Right ventricle myocardium inferior (tissue), 1 donor: ENCODE measurements around the gene NGEF. TPM values are rescaled to one million over a fixed set of nuclear protein-coding genes. Genes with fewer than 3 reads are reported as not detected.

Source experiments
- ATAC-seq: fragments of 200-7000 bp; cut with Tn5 transposase; one replicate; pipeline ENCODE4 v1.9.1; 2020; ENCODE audit warnings: mild to moderate bottlenecking, moderate library complexity
- DNase-seq: peaks from one replicate; pipeline ENCODE4 v3.0.0; 2021; ENCODE audit errors: missing footprints
- intact Hi-C: fragments of 100-400 bp; cut with DNase I; formaldehyde crosslinking; loops from one replicate; pipeline ENCODE4 v1.11.0; 2022
- total RNA-seq: library from RNA; stranded (reverse); fragmentation: NEBNext Ultra II Directional; extraction: Animal tissue kit (Norgen Biotek cat#: 25700); gene quantifications from one replicate; pipeline ENCODE4 v1.2.1, GENCODE V29; 2021
- donor health status: DM: no; HTN: yes; CAD: no; lungs with severe emphysema.

NGEF gene
- total RNA-seq, 1 donor from 2014 or later: 0.51 TPM

DNA sequence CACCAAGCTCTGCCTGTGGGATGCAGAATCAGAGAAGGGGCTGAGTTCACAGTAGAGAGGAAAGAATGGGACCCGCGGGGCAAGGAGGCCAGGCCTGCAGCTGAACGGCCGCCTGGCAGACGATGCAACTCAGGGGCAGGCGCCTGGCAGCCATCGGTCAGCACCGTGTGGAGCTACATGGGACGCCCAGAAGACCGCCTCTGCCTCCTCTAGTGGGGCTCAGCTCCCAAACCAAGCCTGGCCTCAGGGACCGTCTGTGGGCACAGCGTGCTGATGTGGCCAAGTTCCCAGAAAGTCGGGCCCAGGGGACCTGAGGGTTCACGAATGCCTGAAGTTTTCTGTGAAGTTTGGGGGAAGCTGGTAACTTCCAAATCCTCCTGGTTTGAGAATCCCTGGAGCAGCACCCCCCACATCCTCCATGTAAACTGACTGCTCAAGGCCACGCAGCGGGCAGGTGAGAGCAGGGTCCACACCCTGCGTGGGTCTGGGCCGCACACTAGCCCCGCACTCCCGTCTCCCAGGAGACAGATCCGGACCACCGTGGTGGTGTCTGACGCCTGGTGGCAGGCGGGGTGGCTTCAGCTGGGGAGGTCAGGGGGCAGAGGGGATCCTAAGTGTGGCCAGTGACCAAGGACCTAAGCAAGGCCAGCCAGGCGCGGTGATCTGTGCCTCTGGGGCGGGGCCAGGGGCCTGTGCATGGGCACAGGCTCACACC lies 128.3 kb downstream of the NGEF start:
- intact Hi-C loops: no loop called here
- DNase-seq (peak; percentile 67), ATAC-seq (no peak)

DNA sequence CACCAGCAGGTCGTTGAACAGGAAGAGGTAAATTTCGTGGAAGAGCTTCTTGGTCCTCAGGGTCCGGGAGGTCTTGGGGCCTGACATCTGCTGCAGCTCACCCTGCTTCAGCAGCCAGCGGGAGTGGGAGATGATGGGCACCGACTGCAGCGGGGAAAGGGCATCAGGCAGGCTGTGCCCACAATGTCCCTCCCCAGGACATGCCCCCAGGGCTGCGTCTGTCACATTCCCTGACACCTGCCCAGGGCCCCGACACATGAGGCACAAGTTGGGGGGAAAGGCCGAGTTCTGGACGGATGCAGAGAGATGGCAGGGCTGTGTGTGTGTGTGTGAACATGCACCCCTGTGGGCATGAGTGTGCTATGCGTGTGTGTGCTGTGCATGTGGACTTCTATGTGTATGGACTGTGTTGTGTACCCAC lies 129.0 kb downstream of the NGEF start:
- DNase-seq: peak; percentile 59
- peak; percentile 10 for ATAC-seq
- intact Hi-C loops: no loop called here

DNA sequence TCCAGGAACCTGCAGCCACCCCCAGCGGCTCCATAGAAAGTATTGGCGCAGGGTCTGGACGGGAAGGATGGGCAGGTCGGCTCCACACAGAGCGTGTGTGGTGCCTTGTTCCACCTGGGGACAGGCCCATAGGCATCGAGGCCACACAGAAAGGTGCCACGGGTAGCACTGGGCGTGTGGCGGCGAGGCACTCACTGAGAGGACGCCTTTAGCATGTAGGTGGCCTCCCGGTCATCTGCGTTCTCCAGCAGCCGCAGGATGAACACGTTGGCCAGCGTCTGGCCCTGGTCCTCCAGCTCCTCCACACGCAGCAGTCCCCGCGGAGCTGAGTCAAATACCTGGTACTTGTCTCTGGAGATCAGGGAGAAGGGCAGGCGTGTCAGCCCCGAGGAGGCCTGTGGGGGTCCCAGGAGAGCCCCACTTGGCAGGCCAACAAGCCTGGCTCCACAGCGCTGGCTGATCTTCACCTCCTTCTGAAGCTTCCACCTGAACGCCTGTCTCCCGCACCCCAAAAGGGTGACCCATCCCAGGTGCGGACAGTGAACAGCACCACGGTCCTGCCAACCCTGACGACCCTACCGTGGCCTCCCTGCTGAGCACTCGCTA lies 129.8 kb downstream of the NGEF start:
- intact Hi-C loops: no loop called here
- ATAC-seq (no peak), DNase-seq (peak; percentile 41)

DNA sequence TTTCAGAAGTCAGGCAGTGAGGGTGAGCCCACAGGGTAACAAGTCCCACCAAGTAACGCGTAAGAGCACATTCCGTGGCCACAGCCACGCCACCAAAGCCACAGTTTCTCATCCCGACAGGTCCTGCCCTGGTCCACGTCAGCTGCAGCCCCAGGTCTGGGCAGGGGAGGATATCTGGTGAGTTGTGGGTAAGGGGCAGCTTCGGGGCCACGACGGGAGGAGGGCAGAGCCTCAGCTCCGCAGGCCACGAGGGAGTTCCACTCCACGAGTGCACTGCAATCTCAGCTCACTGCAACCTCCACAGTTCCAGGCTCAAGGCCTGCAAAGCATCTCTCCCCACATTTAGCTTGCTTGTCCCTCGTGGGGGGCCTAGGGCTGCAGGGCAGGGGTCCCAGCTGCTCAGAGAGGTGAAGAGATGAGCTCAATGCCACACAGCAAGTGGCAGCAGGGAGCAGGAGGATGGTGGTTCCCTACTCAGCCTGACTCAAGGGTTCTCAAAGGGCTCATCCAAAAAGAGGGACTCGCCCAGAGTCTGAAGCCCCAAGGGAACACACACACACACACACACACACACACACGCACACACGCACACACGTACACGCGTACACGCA lies 130.4 kb downstream of the NGEF start:
- ATAC-seq (no peak), DNase-seq (peak; percentile 34)
- intact Hi-C loops: no loop called here

DNA sequence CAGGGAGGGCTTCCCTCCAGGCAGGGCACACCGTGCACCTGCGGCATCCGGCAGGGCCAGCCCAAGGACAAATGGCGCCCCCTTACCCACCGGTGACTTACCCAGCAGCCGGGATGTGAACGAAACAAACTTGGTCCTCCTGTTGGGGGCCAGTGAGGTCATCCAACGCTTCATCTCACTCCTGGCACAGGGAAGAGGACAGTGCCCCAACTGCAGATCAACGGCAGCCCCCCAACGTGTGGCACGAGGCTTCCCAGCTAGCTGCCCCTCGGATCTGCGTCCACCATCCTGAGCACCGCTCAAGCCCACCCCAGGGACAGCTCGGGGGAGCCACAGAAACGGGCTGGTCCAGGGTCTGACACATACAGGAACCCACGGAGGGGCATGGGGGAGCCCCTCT lies 131.0 kb downstream of the NGEF start:
- ATAC-seq: no peak
- intact Hi-C loops: no loop called here
- peak; percentile 25 for DNase-seq

DNA sequence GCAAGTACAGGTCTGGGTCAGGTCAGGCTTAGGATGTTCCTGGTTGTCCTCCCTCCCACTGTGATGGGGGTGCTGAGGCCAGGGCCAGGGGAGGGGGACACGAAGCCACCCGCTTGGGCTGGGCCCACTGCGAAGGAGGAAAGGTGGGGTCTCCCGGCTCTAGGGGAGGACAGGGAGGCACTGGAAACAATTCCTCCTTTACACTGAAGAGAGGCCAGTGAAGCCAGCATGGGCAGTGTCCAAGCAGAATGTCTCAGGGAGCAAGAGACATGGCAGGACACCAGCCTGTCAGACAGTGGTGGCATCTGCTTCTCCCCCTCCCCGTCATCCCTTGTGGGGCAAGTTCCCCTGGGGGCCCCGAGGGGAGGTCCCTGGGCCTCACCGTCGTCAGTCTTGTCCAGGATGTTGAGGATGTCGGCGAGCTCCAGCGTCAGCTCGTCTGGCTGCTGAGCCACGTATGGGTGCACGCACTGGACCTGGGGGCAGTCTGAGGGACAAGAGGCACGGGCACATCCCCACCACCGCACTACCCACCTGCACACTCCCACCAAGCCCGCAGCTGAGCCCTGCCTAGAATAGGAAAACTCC lies 132.2 kb downstream of the NGEF start:
- intact Hi-C loops: no loop called here

DNA sequence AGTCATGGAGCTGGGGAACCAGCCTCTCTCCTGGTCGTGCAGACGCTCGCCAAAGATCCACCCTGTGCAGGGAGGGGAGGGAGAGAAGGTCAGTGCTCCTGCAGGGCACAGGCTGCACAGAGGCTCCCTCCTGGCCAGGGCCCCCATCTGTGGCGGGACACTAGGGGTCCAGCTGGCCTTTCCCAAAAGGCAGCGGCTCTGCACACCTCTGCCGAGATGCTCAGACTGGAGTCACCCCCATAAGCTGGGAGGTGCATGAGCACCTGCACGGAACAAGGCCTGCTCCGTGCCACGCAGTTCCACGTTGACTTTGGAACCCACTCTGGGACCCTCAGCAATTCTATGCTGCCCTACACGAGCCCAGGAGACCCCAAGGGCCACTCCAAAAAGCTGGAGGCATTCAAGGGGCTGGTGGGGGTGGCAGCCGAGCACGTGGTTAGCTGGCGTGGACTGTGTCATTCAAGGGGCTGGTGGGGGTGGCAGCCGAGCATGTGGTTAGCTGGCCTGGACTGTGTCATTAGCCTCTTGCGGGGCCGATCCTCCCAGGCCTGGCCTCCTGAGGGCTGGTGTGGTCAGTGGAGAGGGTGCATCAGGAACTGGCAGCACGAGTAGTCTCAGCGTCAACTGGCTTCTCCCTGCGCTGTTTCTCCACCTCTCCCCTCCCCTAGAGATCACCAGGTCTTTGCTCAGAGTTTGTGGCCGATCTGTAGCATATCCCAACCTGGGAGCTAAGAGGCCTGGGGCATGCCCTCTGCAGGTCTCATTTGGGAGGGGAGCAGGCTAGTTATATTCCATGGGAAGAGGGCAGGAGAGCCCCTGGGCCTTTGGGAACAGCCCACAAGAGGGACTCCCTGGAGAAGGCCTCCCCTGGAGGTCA lies 133.2 kb downstream of the NGEF start:
- ATAC-seq (no peak), DNase-seq (peak; percentile 48)
- intact Hi-C loops: no loop called here

More for the DNA sequence above, 132.2 kb downstream of the NGEF start:
- DNase-seq: peak; percentile 49
- no peak for ATAC-seq

DNA sequence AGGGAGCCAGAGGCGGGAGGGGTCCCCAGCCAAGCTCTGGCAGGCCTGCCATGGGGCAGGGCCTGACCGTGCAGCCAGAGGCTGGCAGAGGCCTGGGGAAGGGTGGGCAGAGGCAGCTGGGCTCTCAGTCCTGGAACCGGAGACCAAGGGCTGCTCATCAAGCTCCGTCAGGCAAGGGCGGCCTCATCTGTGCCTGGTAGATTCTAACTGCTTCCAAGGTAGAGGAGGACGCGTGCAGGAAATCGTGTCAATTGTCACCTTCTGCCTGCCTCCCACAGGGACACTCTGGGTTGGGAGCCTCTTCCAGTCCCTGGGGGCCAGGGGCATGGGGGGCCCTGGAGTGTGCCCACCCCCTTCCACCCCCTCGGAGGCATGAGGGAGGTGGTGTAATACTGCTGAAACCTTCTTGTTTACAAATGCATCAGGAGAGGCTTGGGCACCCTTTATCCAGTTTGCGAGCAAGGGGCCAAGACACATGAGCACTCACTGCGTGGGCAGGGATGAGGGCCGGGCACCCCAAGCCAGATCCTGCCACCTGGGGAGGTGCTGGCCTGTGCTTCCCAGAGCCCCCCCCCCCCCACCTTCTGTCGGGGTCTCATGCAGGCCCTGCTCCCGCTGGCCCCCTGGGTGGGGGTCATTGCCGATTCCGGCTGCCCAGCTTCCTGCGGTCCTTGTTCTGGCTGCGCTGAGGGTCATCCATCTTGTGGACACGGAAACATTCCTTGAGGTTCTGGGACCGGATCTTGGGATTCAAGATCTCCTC lies 134.0 kb downstream of the NGEF start:
- DNase-seq (peak; percentile 62), ATAC-seq (no peak)
- intact Hi-C loops: no loop called here

DNA sequence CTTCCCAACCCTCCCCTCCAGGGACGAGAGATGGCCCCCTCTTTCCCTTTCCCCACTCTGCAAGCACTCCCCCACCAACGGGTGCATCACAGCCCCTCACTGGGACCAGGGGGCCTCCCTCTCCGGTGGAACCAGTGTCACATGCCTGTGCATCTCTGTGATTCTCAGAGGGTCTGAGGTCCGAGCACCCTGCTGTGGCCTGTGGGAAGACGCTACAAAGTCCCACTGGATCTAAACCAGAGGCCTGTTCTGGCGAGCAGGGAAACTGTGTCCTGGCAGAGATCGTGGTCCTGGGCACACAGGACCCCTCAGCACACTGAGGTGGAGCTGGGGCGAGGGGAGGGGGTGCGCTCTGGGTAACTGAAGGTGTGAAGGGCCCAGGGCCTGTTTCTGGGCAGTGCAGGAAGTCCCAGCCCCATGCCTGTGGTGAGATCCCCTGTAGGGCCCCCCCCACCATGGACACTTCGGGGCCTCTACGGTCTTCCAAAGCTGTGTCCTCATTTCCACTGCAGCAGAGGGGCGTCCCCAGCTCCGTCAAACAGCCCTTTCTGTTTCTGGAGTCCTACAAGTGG lies 135.0 kb downstream of the NGEF start:
- intact Hi-C loops: no loop called here
- ATAC-seq: no peak
- DNase-seq: peak; percentile 41

DNA sequence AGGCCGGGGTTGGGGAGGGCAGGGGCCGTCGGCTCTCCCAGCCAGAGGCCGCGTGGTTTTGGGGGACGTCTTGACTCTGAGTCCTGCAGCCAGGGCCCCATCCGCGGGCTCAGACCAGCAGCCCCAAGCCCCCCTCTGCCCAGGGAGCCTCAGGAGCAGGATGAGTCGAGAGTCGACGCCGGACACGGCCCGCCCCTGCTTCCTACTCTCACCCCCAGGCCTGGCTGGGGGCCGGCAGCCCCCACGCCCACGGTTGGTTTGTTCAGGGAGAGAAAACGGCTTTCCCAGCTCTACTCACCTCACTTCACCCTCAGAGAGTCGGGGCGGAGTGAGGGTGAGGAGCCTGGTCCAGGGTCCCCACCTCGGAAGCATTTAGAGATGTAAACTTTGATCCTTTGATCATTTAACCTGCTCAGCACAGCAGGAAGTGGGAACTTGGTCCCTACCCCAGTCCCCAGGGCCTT lies 136.0 kb downstream of the NGEF start:
- ATAC-seq: no peak
- intact Hi-C loops: no loop called here
- DNase-seq: peak; percentile 58

DNA sequence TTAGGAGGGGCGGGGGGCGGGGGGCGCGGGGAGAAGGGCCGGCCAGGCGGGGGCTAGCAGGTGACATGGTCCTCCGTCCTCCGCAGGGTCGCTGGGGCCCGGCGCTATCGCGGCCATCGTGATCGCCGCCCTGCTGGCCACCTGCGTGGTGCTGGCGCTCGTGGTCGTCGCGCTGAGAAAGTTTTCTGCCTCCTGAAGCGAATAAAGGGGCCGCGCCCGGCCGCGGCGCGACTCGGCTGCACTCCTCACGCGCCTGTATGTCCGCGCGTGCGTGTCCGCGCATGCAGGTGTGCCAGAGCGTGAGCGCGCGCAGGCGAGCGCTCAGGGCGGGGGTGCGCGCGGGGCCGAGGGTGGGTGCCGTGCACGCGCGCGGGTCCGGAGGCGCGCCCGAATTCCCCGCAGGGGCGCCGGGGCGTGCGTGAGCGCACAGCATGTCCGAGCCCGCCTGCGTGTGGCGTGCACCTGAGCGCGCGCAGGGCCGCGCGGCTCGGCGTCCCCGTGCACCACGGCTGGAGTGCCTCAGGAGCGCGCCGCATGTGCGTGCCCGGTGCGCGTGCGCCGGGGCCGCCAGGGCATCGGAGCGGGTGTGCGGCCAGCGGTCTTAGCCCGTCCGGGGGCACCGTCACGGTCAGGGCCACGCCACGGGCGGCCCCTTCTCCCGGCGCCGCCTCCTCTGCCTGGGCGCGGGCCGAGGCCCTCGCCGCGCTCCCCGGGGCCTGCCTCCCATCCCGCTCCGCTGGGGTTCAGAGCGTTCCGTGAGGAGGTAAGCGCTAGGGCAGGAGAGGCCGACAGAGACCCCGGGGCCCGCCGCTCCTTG lies 136.7 kb downstream of the NGEF start:
- intact Hi-C loops: no loop called here
- ATAC-seq (no peak), DNase-seq (peak; percentile 45)

DNA sequence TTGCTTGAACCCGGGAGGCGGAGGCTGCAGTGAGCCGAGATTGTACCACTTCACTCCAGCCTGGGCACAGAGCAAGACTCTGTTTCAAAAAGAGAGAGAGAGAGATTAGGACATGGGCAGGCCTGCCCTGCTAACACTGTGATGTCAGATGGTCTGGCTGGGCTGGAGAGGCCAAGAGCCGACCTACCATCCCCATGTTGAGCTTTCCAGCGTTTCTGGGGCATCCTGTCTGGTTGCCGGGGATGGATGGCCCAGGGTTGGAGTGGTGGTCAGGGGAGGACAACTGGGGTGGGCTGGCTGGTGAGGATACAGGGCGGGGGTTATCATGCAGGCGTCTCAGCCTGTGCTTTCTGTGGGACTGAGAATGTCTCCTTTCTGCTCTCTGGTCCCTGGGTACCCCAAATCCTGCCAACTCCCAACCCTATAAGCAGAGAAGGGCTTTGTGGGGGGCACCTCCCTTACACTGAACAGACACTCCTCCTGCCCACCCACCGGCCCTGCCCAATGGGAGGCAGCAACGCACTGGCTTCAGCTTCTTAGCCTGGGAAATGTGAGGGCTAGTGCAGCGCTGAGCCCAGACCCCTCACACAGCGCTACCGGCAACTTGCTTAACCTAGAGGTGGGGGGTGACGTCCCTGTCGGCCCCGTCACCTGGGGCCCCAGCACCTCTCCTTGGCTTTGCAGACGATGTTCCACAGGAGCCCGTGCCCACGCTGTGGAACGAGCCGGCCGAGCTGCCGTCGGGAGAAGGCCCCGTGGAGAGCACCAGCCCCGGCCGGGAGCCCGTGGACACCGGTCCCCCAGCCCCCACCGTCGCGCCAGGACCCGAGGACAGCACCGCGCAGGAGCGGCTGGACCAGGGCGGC lies 137.6 kb downstream of the NGEF start:
- DNase-seq (peak; percentile 60), ATAC-seq (no peak)
- intact Hi-C loops: no loop called here

DNA sequence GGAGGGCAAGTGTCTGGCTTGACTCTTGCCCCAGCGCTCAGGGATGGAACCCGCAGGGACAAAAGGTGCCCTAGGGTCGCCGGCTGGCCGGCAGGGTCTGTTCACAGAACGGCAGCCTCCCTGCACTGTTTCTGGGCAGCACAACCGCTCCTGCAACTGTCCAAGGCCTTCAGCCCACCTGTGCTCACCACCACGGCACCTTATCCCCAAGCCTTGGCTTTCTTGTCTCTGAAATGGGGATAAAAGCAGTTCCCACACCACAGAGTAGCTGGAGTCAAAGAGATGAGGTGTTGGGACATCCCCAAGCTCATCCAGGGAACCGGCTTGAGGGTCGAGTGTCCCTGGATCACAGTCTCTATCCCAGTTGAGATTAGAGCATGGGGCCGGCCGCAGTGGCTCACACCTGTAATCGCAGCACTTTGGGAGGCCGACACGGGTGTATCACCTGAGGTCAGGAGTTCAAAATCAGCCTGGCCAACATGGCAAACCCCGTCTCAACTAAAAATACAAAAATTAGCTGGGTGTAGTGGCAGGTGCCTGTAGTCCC lies 138.3 kb downstream of the NGEF start:
- ATAC-seq (no peak), DNase-seq (peak; percentile 57)
- intact Hi-C loops: no loop called here

DNA sequence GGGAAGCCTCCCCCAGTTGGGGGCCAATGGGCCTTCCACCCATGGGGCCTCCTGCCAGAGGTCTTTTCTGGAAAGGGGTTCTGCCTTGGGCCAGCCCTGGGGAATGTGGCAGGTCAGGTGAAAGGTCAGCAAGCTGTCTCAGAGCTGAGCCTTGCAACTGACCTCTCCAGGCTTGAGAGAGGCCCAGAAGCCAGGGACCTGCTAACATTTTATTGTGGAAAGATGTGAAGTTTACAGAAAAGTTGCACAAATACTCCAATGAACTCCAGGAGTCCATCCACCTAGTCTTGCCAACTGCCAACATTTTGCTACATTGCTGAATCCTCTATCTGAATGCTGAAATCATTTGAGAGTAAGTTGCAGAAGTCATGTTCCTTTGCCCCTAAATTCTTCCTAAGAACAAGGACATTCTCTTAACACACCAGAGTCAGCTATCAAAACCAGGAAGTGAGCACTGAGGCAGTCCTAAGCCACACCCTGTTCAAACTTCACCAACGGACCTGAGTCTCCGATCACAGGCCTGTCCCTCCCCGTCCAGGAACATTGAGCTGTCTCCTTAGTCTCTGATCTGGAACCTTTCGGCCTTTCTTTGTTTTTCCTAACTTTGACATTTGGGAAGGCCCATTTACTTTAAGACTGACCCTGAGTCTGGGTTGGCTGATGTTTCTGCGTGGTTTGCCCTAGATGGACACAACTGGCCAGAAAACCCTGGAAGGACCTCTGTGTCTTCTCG lies 139.0 kb downstream of the NGEF start:
- ATAC-seq: no peak
- intact Hi-C loops: no loop called here
- DNase-seq: no peak

DNA sequence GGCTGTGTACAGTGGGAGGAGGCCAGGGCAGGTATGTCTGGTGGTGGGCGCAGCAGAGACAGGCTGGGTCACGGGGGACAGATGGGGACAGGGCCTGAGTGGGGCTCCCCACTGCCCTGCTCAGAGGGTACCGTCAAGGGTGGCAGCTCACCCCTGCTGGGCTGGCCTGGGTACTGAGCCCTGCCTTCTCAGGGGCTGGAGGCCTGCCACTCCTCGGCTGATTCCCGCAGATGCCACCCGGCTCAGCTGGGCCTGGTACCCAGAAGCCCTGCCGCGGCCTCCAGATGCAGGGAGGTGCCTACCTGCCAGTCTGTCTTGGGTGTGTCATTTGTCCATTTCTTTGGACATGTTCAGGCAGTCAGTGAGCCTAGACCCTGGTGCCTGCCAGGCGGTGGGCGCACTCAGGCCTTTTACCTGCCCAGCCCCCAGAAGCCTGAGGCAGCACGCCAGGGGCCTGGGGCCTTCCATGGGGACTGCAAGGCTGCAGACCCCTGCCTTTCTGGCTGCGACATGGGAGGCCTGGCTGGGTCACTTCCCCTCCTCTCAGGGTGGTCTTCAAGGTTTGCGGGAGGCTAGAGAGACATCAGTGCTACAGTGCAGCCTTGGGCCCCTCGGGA lies 139.7 kb downstream of the NGEF start:
- intact Hi-C loops: no loop called here
- ATAC-seq: no peak
- DNase-seq: no peak
